Placental pericyte (primary cell): ENCODE data around the gene RTF1. TPM values are rescaled to one million over a fixed set of nuclear protein-coding genes. Genes with fewer than 3 reads are reported as not detected.

Experiments
- small RNA-seq: library from RNA; depleted of rRNA; stranded (forward); fragments of <200 nt; gene quantifications from one replicate; pipeline ENCODE3, GENCODE V24; 2012; ENCODE audit warnings: low replicate concordance
- total RNA-seq: library from RNA; depleted of rRNA; stranded (reverse); fragments of >200 nt; gene quantifications from 2 replicates; pipeline ENCODE4 v1.2.3, GENCODE V29; 2012

The RTF1 gene
- 23.0 and 27.5 TPM in 2 replicates for total RNA-seq

GRCh38 chr15:41416742-41417417 is at the start of gene RTF1:
RTF1 (plus strand) TSS chr15:41417095; CDS start chr15:41417116, 21 bp downstream.

DNA sequence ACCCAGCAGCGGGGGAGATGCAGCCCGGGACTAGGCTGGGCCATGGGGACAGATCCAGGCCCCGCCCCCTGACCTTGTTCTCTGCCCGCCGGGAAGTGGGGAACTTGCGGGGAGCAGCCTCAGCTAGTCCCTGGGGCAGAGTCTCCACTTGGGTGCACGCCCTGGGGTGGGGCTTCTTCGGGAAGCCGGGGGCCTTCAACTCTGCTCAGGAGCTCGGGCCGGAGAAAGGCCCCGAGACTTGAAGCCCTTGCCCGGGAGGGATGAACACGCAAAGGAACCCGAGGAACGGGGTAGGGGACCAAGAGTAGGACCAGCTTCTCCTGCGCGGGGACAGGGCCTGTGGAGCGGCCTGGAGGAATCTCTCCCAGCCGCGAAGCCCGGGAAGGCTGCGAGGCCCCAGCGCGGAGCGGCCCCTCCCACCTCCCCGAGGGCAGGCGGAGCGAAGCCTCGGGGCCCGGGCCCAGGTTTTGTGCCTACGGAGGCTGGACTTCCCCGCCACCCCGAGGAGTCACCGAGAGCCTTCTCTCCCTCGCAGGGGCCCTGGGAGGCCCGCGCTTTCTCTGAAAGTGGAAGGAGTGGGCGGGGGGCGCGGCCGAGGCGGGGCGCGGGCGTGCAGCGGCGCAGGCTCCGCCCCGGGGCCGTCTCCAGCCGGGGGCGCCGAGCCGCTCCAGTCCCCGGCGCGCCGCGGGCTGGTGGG is 76.5 kb downstream of the RTF1 start, which contains the start of gene ITPKA:
TSS of gene ITPKA (plus strand) at position 670 of the 697 bp plus-strand sequence. CDS start 54 bp downstream, outside the sequence.

GRCh38 chr15:41513506-41514227 is 96.8 kb downstream of the RTF1 start, which contains the start of gene LTK:
LTK (minus strand) TSS chr15:41513827; CDS start chr15:41513709, 118 bp downstream.

Small RNA genes within 50 kb of the gene (small RNA-seq; reads per million reads assigned to genes)
- gene RNU6-1169P = not detected

Other genes with a start within 250 kb of the RTF1 start
- gene EXD1, start 186.3 kb upstream of the RTF1 start, total RNA-seq = not detected in 2 replicates
- 97.9 and 137 TPM in 2 replicates for gene CHP1, start 185.8 kb upstream of the RTF1 start, total RNA-seq
- gene OIP5, start 84.5 kb upstream of the RTF1 start, total RNA-seq = 0.22 and 12.3 TPM in 2 replicates
- 3.5 and 82.5 TPM in 2 replicates for gene NUSAP1, start 84.2 kb upstream of the RTF1 start, total RNA-seq
- 17.5 and 19.6 TPM in 2 replicates for gene NDUFAF1, start 14.6 kb upstream of the RTF1 start, total RNA-seq
- 3.5 and 7.7 TPM in 2 replicates for gene ITPKA, start 76.8 kb downstream of the RTF1 start, total RNA-seq
- 3.9 and 7.3 TPM in 2 replicates for gene LTK, start 96.7 kb downstream of the RTF1 start, total RNA-seq
- gene RPAP1, start 127.2 kb downstream of the RTF1 start, total RNA-seq = 20.4 and 21.3 TPM in 2 replicates
- gene TYRO3, start 142.1 kb downstream of the RTF1 start, total RNA-seq = 7.7 and 13.6 TPM in 2 replicates
- gene MGA, start 243.3 kb downstream of the RTF1 start, total RNA-seq = 29.1 and 40.8 TPM in 2 replicates